Ramos (cell line): ENCODE data around the gene POU2F2.
"Not testable (repeated sequence)": the region's sequence is repeated elsewhere in the genome, so short reads cannot be mapped to it uniquely, and the experiment has no call there.

Experiments
- in situ Hi-C: fragments of 300-500 bp; cut with MboI; formaldehyde crosslinking; loops from one replicate; pipeline ENCODE4 v1.14.3; 2022; ENCODE audit warnings: low sequenced_read_pairs; ENCODE audit not compliant: unreplicated experiment

Gene POU2F2

DNA sequence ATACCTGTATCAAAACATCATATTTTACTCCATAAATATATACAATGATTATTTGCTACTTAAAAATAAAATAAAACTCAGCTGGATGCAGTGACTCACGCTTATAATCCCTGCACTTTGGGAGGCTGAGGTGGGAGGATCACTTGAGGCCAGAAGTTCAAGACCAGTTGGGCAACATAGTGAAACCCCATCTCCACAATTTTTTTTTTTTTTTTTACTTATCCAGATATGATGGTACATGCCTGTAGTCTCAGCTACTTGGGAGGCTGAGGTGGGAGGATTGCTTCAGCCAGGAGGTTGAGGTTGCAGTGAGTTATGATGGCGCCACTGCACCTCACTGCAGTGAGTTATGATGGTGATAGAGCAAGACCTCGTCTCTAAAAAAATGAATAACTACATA lies 22.4 kb downstream of the POU2F2 start:
- in situ Hi-C loops: loop anchor here (5.0 kb wide), 2 partner anchors 77 to 177 kb away; no protein-coding TSS in a partner anchor

DNA sequence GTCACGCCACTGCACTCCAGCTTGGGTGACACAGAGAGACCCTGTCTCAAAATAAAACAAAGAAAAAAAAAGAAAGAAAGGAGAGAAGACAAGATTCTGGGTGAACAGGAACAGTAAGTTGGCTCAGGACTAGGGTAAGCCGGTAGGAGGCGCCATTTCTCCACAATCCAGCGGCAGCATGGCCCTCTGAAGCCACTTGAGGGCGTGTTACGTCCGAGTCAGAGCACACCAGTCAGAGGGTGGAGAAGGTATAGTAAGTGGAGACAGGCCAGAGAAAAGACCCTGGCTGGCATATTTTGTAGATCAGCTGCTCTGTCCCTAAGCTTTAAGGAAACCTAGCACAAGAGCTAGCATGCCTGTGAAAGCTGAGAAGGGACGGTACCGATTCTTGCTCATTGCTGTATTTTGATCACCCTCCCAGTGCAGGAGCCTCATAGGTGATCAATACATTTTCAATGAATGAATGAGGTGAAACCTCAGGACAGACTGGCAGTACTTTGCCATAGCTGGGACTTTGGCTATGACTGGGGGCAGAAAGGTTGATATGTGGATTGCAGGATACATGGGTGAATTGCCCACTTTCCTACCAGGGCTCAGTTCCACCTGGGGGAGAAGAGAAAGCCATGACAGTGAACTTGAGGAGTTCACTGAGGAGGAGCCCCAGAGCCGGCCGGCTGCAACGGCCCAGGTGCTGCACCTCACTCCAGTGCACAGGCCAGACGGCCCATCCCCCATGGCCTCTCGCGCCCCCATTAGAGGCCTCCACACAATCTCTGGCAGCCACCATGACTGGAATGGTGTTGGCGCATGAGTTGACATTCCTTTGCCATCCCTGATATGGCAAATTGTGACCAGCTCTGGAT lies 23.5 kb downstream of the POU2F2 start:
- in situ Hi-C loops: loop anchor here (5.0 kb wide), 1 partner anchor 179 kb away; no protein-coding TSS in a partner anchor

DNA sequence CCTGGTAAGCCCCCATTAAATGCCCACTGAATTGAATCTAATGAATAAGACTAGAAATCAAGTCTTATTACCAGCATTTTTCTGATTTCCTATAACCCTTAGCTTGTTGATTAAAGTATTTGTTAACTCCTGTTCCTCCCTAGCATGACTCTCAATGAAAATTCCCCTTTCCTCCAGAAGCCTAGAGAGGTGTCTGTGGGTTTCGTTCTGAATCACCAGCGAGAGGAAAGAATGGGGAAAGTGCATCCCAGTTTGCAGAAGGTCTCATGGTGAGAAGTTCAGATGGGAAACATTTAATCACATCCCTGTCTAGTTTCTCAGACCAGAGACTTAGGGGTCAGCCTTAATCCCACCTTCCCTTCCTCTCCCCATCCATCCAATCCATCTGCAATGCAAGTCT lies 26.9 kb downstream of the POU2F2 start:
- in situ Hi-C loops: loop anchor here (5.0 kb wide), 1 partner anchor 182 kb away; no protein-coding TSS in a partner anchor

DNA sequence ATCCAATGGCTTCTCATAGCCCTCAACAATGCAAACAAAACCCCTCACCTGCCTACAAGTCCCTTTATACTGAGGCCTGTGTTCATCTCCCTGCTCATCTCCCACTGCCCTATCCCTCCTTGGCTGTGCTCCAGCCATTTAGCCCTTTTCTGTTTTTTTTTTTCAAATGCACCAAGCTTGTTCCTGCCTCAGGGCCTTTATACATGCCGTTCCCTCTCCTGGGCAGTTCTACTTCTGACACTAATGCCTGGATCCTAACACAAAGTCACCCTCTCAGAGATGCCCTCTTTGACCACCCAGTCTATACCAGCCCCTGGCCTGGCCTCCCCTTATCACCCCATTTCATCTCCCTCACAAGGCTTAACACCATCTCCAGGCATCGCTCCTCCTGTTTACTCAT lies 29.4 kb downstream of the POU2F2 start:
- in situ Hi-C loops: no loop called here

GRCh38 chr19:42100241-42100640 lies 32.0 kb downstream of the POU2F2 start:
- in situ Hi-C loops: not testable (repeated sequence)

GRCh38 chr19:42099336-42099925 lies 32.8 kb downstream of the POU2F2 start:
- in situ Hi-C loops: no loop called here

DNA sequence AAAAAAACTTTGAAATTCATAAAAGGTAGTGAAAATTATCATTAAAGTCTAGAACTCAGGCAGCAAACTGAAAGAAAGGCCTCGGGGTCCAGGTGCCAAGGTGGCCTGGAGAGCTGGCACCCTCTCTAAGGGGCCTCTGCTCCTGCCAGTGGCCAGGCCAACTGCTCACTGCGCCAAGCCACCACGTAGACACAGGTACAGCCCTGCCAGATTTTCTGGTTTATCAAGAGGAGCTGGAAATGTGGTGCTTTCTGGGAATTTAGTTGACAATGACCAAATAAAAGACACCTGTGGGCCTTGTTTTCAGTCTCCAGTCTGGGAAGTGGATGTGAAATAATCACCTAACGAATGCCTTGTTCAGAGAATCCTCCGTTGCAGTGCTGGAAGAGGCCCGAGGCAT lies 33.5 kb downstream of the POU2F2 start:
- in situ Hi-C loops: no loop called here

- in situ Hi-C loops: no loop called here
Measured at GRCh38 chr19:42097461-42097860, 34.8 kb downstream of the POU2F2 start.

- in situ Hi-C loops: no loop called here
Measured at GRCh38 chr19:42096255-42096837, 35.9 kb downstream of the POU2F2 start.

- in situ Hi-C loops: no loop called here
Measured at GRCh38 chr19:42095814-42096230, 36.4 kb downstream of the POU2F2 start.

DNA sequence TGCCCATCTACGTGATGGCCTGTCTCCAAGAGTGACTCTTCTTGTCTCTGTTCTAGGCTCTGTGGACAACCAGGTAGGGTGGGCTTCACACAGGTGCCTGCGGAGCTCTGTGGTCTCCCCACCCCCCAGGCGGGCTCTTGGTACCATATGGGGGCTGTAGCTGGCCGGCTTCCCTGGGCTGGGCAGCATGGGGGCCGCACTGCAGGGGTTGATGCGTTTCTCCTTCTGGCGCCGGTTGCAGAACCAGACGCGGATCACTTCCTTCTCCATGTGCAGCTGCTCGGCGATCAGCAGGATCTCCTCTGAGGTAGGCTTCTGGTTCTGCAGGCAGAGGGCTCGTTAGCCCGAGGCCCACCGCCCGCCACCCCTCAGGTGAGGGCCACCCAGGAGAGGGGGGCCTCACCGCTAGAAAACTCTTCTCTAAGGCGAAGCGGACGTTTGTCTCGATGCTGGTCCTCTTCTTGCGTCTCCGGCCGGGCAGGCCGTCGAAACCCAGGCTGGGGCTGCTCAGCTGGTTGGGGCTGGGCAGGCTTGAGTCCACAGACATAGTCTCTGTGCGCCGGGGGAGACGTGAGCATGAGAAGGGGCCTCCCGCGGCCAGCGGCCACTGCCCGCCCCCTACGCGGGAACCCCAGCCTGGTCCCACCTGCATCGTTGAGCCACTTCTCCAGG lies 37.0 kb downstream of the POU2F2 start:
- in situ Hi-C loops: no loop called here

- in situ Hi-C loops: no loop called here
Measured at GRCh38 chr19:42093926-42094325, 38.3 kb downstream of the POU2F2 start.

DNA sequence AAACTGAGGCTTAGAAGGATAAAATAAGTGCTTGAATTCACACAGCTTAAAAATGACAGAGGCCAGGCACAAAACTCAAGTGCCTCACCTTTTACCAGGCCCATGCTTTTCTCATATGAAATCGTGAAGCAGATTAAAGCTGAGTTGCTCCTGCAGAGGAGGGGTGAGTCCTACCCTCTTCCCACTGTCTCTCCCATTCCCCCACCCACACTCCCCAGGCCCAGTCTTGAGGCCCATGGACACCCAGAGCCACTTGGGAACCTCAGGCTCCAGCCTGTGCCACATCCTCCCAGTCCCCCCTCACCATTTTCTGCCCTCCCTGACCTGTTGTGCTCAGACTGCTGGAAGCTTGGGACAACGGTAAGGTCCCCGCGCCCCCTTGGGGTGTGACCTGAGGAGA lies 38.7 kb downstream of the POU2F2 start:
- in situ Hi-C loops: no loop called here

DNA sequence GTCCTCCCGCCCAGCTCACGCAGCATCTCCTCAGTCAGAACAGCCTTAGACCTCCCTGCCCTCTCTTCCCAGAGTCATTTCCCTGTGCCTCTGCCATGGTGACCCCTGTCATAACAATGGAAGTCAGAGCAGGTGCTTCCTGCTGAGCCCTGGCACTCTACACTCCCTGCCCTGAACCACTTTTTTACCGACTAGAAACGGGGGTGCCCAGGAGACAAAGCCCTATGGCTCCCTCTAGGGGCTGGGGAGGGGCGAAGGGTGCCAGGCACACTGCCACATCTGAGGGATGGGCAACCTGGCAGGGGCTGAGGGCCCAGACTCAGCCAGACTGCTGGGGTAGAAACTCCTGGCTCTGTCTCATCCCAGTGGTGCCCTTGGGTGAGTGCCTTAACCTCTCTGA lies 39.9 kb downstream of the POU2F2 start:
- in situ Hi-C loops: no loop called here

- in situ Hi-C loops: no loop called here
Measured at GRCh38 chr19:42091742-42092141, 40.5 kb downstream of the POU2F2 start.

- in situ Hi-C loops: no loop called here
Measured at GRCh38 chr19:42091300-42091699, 40.9 kb downstream of the POU2F2 start.

GRCh38 chr19:42090672-42091071 lies 41.6 kb downstream of the POU2F2 start:
- in situ Hi-C loops: no loop called here

GRCh38 chr19:42089772-42090171 lies 42.5 kb downstream of the POU2F2 start:
- in situ Hi-C loops: no loop called here

- in situ Hi-C loops: no loop called here
Measured at GRCh38 chr19:42089191-42089750, 43.0 kb downstream of the POU2F2 start.

DNA sequence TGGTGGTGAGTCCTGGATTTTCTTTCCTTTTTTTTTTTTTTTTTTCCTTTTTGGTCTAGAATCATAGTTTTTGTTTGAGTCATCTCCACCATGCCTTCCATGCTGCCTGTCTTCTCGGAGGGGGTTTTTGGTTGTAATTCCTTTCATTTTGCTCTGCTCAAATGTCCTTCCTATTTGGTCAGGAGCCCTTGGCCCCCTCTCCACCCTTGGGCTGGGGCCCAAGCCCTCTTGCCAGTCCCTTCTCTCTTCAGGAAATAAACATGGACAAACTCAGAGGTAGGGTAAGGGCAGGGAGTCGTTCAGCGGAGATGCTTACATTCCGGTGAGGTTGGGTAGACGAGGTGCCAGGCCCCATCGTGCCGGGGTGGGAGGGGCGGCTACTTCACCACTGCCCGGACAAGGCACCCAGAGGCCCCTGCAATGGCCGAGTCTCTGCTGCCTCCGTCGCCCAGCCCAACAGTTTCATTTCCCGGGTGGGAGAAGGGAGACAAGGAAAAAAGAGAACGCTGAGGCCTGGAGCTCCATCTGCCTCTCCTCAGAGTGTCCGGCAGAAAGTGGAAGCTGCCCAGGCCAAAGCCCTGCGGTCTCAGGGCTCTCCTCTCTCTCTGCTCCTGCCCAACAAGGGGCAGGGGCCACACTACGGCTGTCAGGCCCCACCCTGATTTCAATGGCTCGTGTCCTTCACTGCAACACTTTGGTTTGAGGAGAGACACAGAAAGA lies 43.6 kb downstream of the POU2F2 start:
- in situ Hi-C loops: no loop called here
